CD4-positive, alpha-beta T cell treated with Interleukin-6 for 4 hours (primary cell): ENCODE data around the gene TAL1.
"Not testable (repeated sequence)": the region's sequence is repeated elsewhere in the genome, so short reads cannot be mapped to it uniquely, and the experiment has no call there.

Experiments
- DNase-seq: peaks from one replicate; pipeline ENCODE4 v3.0.0-alpha.2; 2020; ENCODE audit warnings: mixed read lengths

The TAL1 gene

GRCh38 chr1:47210666-47211065 is 21.4 kb downstream of the TAL1 start:
- no peak for DNase-seq

- no peak for DNase-seq
Observed at GRCh38 chr1:47209725-47210325, 22.2 kb downstream of the TAL1 start.

- no peak for DNase-seq
Observed at GRCh38 chr1:47209091-47209490, 22.9 kb downstream of the TAL1 start.

- DNase-seq, result no peak
Observed at GRCh38 chr1:47208374-47208850, 23.6 kb downstream of the TAL1 start.

- no peak for DNase-seq
Observed at GRCh38 chr1:47207803-47208373, 24.1 kb downstream of the TAL1 start.

GRCh38 chr1:47205918-47206317 is 26.1 kb downstream of the TAL1 start:
- DNase-seq, result no peak

- not testable (repeated sequence) for DNase-seq
Observed at GRCh38 chr1:47203504-47203903, 28.5 kb downstream of the TAL1 start.

- no peak for DNase-seq
Observed at GRCh38 chr1:47201179-47201578, 30.8 kb downstream of the TAL1 start.

GRCh38 chr1:47198214-47198613 is 33.8 kb downstream of the TAL1 start:
- DNase-seq, result no peak

- no peak for DNase-seq
Observed at GRCh38 chr1:47196622-47197021, 35.4 kb downstream of the TAL1 start.

- DNase-seq, result not testable (repeated sequence)
Observed at GRCh38 chr1:47195981-47196380, 36.0 kb downstream of the TAL1 start.

GRCh38 chr1:47194311-47194710 is 37.7 kb downstream of the TAL1 start:
- DNase-seq, result no peak

GRCh38 chr1:47193496-47193895 is 38.5 kb downstream of the TAL1 start:
- not testable (repeated sequence) for DNase-seq

- DNase-seq, result peak; percentile 62
Observed at GRCh38 chr1:47192458-47193384, 39.3 kb downstream of the TAL1 start.

GRCh38 chr1:47191940-47192457 is 40.0 kb downstream of the TAL1 start:
- DNase-seq, result no peak

- DNase-seq, result no peak
Observed at GRCh38 chr1:47190857-47191256, 41.2 kb downstream of the TAL1 start.

- no peak for DNase-seq
Observed at GRCh38 chr1:47190509-47190855, 41.5 kb downstream of the TAL1 start.

GRCh38 chr1:47189844-47190508 is 42.0 kb downstream of the TAL1 start, which contains the start of gene PDZK1IP1:
Gene PDZK1IP1, minus strand, starts transcription at chr1:47190036. Its CDS starts 104 bp downstream, at chr1:47189932.
- DNase-seq, result no peak

- no peak for DNase-seq
Observed at GRCh38 chr1:47188791-47189785, 42.9 kb downstream of the TAL1 start.

GRCh38 chr1:47187926-47188250 is 44.1 kb downstream of the TAL1 start:
- DNase-seq, result no peak

GRCh38 chr1:47187231-47187925 is 44.6 kb downstream of the TAL1 start:
- no peak for DNase-seq
